ENCODE data around the gene ST6GAL1.
"Not testable (repeated sequence)": the region's sequence is repeated elsewhere in the genome, so short reads cannot be mapped to it uniquely, and the experiment has no call there.

ST6GAL1 gene

DNA sequence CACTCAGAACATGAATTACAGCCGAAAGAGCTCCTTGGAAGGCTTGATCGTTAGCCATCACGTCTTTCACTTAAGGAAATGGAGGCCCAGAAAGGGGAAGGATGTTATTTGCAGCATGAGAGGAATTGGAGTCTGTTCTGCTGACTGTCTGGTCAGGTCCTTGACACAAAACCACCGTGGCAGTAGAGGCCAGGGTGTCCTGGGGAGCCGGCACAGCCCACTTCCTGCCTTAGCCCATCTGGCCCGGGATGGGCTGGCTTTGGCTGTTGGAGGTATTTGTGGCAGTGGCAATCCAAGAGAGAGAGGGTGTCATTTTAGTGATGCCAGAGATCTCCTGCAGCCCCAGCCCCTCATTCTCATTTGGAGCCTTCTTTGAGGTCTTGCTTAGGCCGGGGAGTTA, 37.4 kb downstream of the ST6GAL1 start:
- no peak for DNase-seq (ENCODE audit: low spot score)

DNA sequence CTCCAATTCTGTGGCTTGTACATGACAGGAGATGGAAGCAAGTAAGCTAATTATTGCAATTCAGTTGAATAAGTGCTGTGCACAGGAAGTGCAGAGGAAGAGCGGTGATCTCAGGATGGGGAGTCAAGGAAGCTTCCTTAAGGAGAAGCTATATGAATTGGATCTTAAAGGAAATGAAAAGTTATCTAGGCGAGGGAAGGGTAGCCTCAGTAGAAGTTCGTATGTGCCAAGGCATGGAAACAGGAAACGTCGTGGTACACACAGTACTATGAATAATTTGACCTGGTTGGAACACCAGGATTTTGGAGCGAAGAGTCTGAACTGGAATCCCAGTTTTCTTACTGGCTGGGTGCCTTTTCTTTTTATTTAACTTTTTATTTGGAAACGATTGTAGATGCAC, 39.3 kb downstream of the ST6GAL1 start:
- DNase-seq (ENCODE audit: low spot score) = no peak

- not testable (repeated sequence) for DNase-seq (ENCODE audit: low spot score)
Observed at GRCh38 chr3:186971106-186971505, 40.8 kb downstream of the ST6GAL1 start.

GRCh38 chr3:186971578-186971977, 41.3 kb downstream of the ST6GAL1 start:
- no peak for DNase-seq (ENCODE audit: low spot score)

- no peak for DNase-seq (ENCODE audit: low spot score)
Observed at GRCh38 chr3:186973702-186974101, 43.4 kb downstream of the ST6GAL1 start.

GRCh38 chr3:186974824-186975313, 44.5 kb downstream of the ST6GAL1 start:
- DNase-seq (ENCODE audit: low spot score) = no peak

GRCh38 chr3:186975726-186976125, 45.4 kb downstream of the ST6GAL1 start:
- no peak for DNase-seq (ENCODE audit: low spot score)

DNA sequence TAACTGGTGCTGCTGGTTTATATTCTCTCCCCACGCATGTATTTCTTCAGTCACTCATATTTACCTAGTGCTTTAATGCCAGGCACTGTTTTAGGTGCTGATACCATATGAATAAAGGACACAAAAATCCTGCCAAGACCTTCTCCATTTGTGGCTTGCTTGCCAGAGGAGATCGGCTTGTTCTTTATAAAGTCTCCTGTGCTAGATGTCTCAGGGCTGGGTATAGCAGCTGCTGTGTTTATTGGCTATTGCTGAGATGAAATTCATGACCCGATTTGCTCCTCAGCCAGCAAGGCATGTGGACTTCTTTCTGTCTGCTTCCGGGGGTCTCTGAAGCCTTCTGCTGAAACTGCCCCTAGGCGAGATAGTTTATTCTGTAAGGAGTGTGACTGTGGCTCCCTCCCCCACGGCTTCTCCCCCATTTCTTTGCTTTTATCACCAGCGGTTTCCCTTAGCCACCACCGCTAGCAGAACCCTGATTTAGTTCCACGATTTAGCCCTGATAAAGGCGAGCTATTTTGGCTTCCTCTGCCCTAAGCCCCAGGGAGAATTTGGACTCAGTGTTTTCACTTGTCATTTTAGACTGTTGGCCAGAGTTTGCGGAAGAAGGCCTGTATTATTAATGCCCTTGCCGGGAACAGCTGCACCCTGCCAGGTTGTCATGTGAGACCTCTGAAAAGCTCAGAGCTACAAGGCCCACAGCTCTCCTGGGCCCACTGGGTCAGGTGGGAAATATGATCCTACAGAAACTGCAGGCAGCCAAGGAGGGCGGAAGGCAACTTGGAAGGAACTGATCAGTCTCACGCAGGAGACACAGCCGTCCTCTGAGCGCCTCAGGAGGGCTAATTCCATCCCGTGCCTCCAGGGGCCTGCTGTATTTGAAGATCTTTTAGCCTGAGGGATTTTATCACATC, 46.8 kb downstream of the ST6GAL1 start:
- DNase-seq (ENCODE audit: low spot score) = no peak

- DNase-seq (ENCODE audit: low spot score) = no peak
Observed at GRCh38 chr3:186978712-186979111, 48.4 kb downstream of the ST6GAL1 start.

DNA sequence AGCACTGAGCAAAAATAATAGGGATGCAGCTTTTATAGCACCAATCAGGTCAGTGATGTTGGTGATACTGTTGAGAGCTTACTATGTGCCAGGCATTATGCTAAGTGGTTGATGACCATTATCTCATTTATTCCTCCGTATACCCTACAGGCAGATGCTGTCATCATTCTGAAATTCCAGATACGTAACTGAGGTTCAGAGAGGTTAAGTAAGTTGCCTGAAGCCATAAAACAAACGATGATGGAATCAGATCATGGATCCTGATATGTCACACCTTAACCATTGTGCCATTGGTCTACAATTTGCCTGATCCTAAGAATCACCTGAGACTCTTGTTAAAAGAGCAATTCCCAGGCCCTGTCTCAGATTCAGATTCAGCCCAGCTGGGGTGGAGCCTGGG, 49.5 kb downstream of the ST6GAL1 start:
- no peak for DNase-seq (ENCODE audit: low spot score)

DNA sequence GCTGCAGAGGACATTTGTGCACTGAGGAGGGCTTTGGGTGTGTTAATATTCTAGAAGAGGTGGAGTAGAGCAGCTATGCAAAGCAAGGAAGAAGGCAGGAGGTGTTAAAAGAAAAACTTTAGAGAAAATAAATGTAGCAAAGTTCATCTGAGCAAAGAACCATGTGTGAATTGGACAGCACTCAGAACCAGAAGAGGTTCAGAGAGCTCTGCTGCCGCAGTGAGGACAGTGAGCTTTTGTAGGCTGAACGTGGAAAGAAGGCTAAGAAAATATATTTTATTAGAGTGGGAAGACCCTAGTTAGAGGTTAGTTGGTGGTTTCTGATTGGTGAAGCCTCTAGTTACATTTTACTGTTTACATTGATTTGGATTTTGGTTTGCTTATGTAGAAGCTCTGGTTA, 50.7 kb downstream of the ST6GAL1 start:
- no peak for DNase-seq (ENCODE audit: low spot score)

DNA sequence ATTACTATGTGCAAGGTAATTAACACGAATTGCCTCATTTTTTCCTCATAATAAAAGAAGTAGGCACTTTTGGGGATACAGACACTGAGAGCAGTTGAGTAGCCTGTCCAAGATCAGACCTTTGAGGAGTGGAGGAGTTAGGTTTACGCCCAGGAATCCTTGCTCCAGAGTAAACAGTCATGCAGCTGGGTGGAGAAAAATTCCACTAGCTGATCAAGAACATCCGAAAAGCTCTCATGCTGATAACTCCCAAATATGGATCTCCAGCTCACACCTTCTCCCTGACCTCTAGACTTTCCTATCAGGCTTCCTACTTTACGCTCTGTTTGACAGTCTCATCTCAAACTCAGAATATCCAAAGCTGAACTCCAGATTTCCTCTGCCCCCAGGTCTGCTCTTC, 53.3 kb downstream of the ST6GAL1 start:
- DNase-seq (ENCODE audit: low spot score) = no peak

- DNase-seq (ENCODE audit: low spot score) = no peak
Observed at GRCh38 chr3:186984064-186984463, 53.7 kb downstream of the ST6GAL1 start.

DNA sequence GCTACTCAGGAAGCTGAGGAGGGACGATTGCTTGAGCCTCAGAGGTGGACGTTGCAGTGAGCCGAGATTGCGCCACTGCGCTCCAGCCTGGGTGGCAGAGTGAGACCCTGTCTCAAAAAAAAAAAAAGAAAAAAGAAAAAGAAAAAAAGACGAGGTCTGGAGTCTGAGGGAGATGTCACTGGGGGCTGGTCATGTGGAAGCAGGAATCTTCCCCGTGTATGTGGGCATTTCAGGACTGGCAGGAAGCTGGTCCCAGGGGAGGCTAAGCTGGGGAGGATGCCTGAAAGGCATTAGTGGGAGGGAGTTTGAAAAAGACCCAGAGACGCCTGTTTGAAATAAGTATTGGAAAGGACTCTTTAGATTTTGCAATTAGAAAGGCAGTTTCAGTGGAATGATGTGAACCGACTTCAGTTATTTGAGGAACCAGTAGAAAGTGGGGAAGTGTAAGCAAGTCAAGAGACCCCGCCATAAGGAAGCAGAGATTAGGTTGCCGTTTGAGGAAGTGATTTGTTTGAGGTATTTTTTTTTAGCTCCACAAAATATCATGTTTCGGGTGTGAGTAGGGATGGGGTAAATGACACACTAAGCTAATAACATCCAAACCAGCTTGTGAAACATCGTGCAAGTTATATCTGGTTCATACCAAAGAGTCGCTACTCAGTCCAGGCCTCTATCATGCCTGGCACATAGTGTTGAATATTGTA, 55.5 kb downstream of the ST6GAL1 start:
- no peak for DNase-seq (ENCODE audit: low spot score)

GRCh38 chr3:186986406-186986805, 56.1 kb downstream of the ST6GAL1 start:
- no peak for DNase-seq (ENCODE audit: low spot score)

DNA sequence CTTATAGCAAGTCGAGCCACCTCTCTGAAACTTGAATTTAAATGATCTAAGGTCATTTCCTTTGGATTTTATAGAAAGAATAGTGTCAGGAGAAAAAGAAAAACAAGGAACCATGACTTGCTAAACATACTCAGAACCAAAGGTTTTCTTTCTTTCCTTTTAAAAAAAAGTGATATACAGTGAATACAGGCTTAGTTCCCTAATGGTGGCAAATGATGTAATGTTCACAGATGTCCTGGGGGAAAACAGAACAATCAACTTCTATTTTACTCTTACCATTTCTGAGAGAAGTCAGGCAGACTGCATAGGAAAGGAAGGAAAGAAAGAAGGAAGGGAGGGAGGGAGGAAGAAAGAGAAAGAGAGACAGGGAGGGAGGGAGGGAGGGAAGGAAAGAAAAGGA, 56.5 kb downstream of the ST6GAL1 start:
- no peak for DNase-seq (ENCODE audit: low spot score)

DNA sequence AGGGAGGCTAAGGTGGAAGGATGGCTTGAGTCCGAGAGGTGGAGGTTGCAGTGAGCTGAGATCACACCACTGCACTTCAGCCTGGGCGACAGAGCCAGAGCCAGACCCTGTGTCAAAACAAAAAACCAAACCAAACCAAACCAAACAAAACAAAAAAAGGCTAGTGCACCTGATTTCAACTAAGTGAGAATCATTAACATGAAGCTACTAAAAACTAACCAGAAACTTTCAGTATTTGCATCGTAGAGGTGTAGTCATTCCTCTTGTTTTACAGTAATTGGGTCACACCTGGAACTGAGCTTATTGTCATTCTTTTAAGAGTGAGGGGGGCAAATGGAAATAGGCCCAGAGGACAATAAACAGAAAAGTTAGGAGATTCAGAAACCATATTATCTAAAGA, 58.5 kb downstream of the ST6GAL1 start:
- no peak for DNase-seq (ENCODE audit: low spot score)

- DNase-seq (ENCODE audit: low spot score) = no peak
Observed at GRCh38 chr3:186989429-186989828, 59.1 kb downstream of the ST6GAL1 start.

GRCh38 chr3:186990277-186990676, 60.0 kb downstream of the ST6GAL1 start:
- DNase-seq (ENCODE audit: low spot score) = no peak

DNA sequence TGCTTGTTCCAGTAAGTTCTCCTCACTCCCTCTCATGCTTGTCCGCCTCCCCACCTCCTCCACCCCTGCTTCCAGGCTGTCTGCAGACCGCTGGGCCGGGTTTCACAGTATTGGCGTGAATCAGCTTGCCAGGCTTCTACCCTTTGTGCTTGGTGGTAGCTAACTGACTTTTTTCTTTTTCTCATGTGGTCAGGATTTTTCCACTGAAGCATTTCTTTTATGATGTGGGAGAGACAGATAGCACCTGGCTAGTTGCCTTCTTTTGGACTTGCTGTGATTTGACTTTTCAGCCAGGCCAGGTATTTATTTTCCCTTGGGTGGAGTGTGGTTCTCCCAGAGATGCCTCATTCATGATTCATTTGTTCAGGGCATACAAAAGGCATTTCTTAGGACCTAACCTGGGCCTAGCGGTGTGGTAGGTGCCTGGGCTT, 60.6 kb downstream of the ST6GAL1 start:
- no peak for DNase-seq (ENCODE audit: low spot score)

DNA sequence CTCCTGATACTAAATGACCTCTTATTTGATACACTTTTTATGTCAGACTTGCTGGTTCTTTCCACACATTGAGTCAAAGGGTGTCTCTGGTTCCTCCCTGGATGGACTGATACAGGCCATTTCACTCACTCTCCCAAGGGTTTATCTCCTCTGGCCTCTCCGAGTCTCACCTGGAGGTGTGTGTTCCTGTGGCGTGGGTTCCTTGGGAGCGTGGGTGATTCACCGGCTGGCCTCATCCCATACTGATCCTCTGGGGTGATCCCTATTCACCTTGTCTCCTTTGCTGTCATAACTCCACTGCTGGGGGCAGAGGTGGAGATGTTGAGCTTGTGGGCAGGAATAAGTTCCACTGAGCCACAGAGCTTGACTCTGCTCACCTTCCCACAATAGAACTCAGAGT, 61.1 kb downstream of the ST6GAL1 start:
- no peak for DNase-seq (ENCODE audit: low spot score)

GRCh38 chr3:186992096-186992495, 61.8 kb downstream of the ST6GAL1 start:
- not testable (repeated sequence) for DNase-seq (ENCODE audit: low spot score)

DNA sequence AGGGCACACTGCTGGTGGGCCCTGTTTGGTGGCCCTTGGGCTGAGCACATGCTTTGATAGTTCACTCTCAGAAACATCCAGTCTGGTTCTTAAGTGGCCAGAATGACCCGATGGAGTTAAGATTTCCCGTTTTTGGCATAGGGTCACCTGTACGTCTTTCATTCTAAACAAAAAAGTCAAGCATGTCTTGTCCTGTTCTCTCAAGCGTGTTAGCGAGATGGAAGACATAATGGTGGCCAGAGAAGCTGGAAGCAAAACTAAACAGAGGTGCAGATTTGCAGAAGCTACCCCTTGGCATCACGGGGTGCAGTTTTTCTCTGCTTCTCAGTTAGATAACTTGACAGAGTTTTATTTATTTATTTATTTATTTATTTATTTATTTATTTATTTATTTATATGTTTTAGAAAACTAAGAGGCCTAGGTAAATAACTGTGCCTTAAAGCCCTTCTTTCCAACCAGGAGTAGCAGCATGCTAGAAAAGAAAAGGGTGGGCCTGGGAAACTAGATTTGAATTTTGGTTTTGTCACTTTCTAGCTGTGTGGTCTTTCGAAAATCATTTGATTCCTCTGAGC, 63.0 kb downstream of the ST6GAL1 start:
- DNase-seq (ENCODE audit: low spot score) = no peak
